ENCODE measurements around the gene SORCS2. TPM values are rescaled to one million over a fixed set of nuclear protein-coding genes. Genes with fewer than 3 reads are reported as not detected.

SORCS2 gene
- total and polyA plus RNA-seq, 2 of the 13 experiments (the other 11 are each of a cell fraction or from before 2014, with no cell fraction given) = 0.82 to 1.0 TPM

- TF ChIP-seq ATF2 (CRISPR knock-in tag; IDR thresholded peaks at IDR 0.05) (no peak), MLX (CRISPR knock-in tag; IDR thresholded peaks at IDR 0.05) (no peak), NR2F2 (IDR thresholded peaks at IDR 0.05; ENCODE audit: borderline replicate concordance, low read depth) (no peak), ZFP36L1 (CRISPR knock-in tag; IDR thresholded peaks at IDR 0.05) (no peak), SRF (IDR thresholded peaks at IDR 0.05; ENCODE audit: low read depth, low read length) (no peak)
Measured at GRCh38 chr4:7158081-7158750, 34.1 kb upstream of the SORCS2 start (continued).

GRCh38 chr4:7158991-7159390 is 33.3 kb upstream of the SORCS2 start:
- Histone ChIP-seq H3K27ac (ENCODE audit: extremely low read length, insufficient read depth, low read length) (no peak overlapping the region), H3K9ac (ENCODE audit: insufficient read depth, low read depth, low read length) (no peak overlapping the region), H2AFZ (ENCODE audit: low read length) (no peak overlapping the region), H3K4me1 (ENCODE audit: insufficient read depth, low read length) (peaks cover 54% of the 10 kb centered on the region), H3K4me3 (replicated peaks in 1 of 3; ENCODE audit: insufficient read depth in 1 of 3, low read depth in 2 of 3, low read length in 3 of 3) (no peak overlapping the region), H4K20me1 (ENCODE audit: insufficient read depth, low read length) (no peaks in the 10 kb centered on the region), H3K27me3 (ENCODE audit: control insufficient read depth in 1 of 2, insufficient read depth in 2 of 2, low read length in 2 of 2) (peaks cover 6 to 21% of the 10 kb centered on the region in 2 experiments; a peak in 4 of 5 replicates), H3K9me3 (ENCODE audit: low read length) (no peaks in the 10 kb centered on the region), H3K79me2 (ENCODE audit: insufficient read depth, low read length) (no peaks in the 10 kb centered on the region), H3K36me3 (replicated peaks in 1 of 2; ENCODE audit: control insufficient read depth in 1 of 2, insufficient read depth in 2 of 2, low read length in 2 of 2) (no peaks in the 10 kb centered on the region), H3K4me2 (ENCODE audit: low read depth, low read length) (no peak overlapping the region)
- no peak for FAIRE-seq
- CTCF ChIA-PET (ENCODE audit: low intra/inter-chr PET ratio, low total read pairs) = no interaction called here
- BruUV-seq (replicated peaks) = no TSS peak
- in situ Hi-C loops (cut with HindIII; ENCODE audit: extremely low pct_ligation_motif_present, low pct_unique_long_range_greater_than_20kb) (no loop called here), intact Hi-C loops (cut with micrococcal nuclease; ENCODE audit: unreplicated experiment) (no loop called here)
- 98% methylated on average over 7 of the region's 10 CpGs for WGBS (ENCODE audit: low lambda C conversion rate)
- no peak for DNase-seq (ENCODE audit: low spot score)
- no peak for ATAC-seq
- POLR2A ChIA-PET = no interaction called here
- TF ChIP-seq ZNF281 (CRISPR knock-in tag; IDR thresholded peaks at IDR 0.05; ENCODE audit: borderline replicate concordance) = no peak
- no peak for TF ChIP-seq ZBTB49 (CRISPR knock-in tag; IDR thresholded peaks at IDR 0.05; ENCODE audit: borderline replicate concordance)
- TF ChIP-seq ZNF3 (CRISPR knock-in tag; IDR thresholded peaks at IDR 0.05) = no peak
- TF ChIP-seq HDAC1 (CRISPR knock-in tag; IDR thresholded peaks at IDR 0.05) = no peak
- no peak for TF ChIP-seq RBM39 (IDR thresholded peaks at IDR 0.05; ENCODE audit: low read depth, low read length, poor library complexity, severe bottlenecking)
- no peak for TF ChIP-seq ZNF331 (CRISPR knock-in tag; IDR thresholded peaks at IDR 0.05)
- TF ChIP-seq ARHGAP35 (CRISPR knock-in tag; IDR thresholded peaks at IDR 0.05; ENCODE audit: borderline replicate concordance) = no peak
- no peak for TF ChIP-seq ZSCAN20 (CRISPR knock-in tag; IDR thresholded peaks at IDR 0.05; ENCODE audit: borderline replicate concordance)
- TF ChIP-seq ZNF781 (CRISPR knock-in tag; IDR thresholded peaks at IDR 0.05; ENCODE audit: borderline replicate concordance, not compliant biosample characterization) = no peak
